Measurements from ENCODE around the gene FREM1. TPM values are rescaled to one million over a fixed set of nuclear protein-coding genes. Genes with fewer than 3 reads are reported as not detected.

Gene FREM1
- total RNA-seq, 4 donors from 2014 or later, result 3.3 to 7.1 (median 5.2) TPM

- 0% methylated on average over 1 of the region's 1 CpG for WGBS, 2 donors
These were observed 150.2 kb downstream of the FREM1 start for GRCh38 chr9:14760060-14760459.

GRCh38 chr9:14756291-14756690 is 153.9 kb downstream of the FREM1 start:
- TF ChIP-seq EP300 (IDR thresholded peaks at IDR 0.05) (no peak), POLR2A (IDR thresholded peaks at IDR 0.05) (no peak)
- TF ChIP-seq, protein P1, sequence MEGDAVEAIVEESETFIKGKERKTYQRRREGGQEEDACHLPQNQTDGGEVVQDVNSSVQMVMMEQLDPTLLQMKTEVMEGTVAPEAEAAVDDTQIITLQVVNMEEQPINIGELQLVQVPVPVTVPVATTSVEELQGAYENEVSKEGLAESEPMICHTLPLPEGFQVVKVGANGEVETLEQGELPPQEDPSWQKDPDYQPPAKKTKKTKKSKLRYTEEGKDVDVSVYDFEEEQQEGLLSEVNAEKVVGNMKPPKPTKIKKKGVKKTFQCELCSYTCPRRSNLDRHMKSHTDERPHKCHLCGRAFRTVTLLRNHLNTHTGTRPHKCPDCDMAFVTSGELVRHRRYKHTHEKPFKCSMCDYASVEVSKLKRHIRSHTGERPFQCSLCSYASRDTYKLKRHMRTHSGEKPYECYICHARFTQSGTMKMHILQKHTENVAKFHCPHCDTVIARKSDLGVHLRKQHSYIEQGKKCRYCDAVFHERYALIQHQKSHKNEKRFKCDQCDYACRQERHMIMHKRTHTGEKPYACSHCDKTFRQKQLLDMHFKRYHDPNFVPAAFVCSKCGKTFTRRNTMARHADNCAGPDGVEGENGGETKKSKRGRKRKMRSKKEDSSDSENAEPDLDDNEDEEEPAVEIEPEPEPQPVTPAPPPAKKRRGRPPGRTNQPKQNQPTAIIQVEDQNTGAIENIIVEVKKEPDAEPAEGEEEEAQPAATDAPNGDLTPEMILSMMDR (IDR thresholded peaks at IDR 0.05), result no peak
- H3K27me3 ChIP-seq, result no peaks in the 10 kb centered on the region
- WGBS, 2 donors, result 30 to 41% methylated on average over 1 of the region's 1 CpG
- no peaks in the 10 kb centered on the region for H3K9me3 ChIP-seq
- H3K36me3 ChIP-seq, result no peaks in the 10 kb centered on the region
- no peak overlapping the region for H3K27ac ChIP-seq
- H3K4me3 ChIP-seq, result no peak overlapping the region
- no peaks in the 10 kb centered on the region for H3K4me1 ChIP-seq
- no peak for DNase-seq (ENCODE audit: low spot score in 2 of 2)

More at GRCh38 chr9:14760060-14760459, 150.2 kb downstream of the FREM1 start:
- H3K9me3 ChIP-seq, result no peaks in the 10 kb centered on the region
- no peak overlapping the region for H3K27ac ChIP-seq
- H3K4me1 ChIP-seq, result no peaks in the 10 kb centered on the region
- TF ChIP-seq, protein P1 (IDR thresholded peaks at IDR 0.05), result no peak
- TF ChIP-seq EP300 (IDR thresholded peaks at IDR 0.05) (no peak), POLR2A (IDR thresholded peaks at IDR 0.05) (no peak)
- H3K36me3 ChIP-seq, result no peaks in the 10 kb centered on the region
- H3K4me3 ChIP-seq, result no peak overlapping the region
- H3K27me3 ChIP-seq, result no peaks in the 10 kb centered on the region
- DNase-seq (ENCODE audit: low spot score in 2 of 2), result no peak

- Histone ChIP-seq H3K4me1 (no peaks in the 10 kb centered on the region), H3K36me3 (no peaks in the 10 kb centered on the region), H3K27ac (no peak overlapping the region), H3K27me3 (no peaks in the 10 kb centered on the region), H3K4me3 (no peak overlapping the region), H3K9me3 (no peaks in the 10 kb centered on the region)
- TF ChIP-seq EP300 (IDR thresholded peaks at IDR 0.05), result no peak
- no peak for TF ChIP-seq POLR2A (IDR thresholded peaks at IDR 0.05)
- TF ChIP-seq, protein P1 (IDR thresholded peaks at IDR 0.05), result no peak
- DNase-seq (ENCODE audit: low spot score in 2 of 2), result no peak
- WGBS, 2 donors, result 93 to 98% methylated on average over 1 of the region's 1 CpG
These were observed 157.4 kb downstream of the FREM1 start for GRCh38 chr9:14752871-14753270.

DNA sequence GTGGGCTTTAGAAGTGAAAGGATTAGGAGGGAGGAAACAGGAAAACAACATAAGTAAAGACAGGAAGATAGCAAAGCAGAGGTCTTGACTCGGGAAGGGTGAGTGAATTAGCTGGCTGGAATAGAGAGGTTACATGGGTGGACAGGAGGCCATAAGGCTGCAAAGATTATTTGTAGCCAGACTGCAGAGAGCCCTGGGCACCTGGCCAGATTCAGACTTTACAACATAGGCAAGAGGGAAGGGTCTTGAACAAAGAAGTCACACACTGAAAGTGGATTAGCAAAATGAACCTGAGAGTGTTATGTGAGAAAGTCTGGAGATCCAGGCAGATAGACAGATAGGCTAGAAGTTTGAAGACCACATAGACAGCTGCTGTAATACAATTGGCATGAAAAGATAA is 158.0 kb downstream of the FREM1 start:
- H3K27ac ChIP-seq, result no peak overlapping the region
- H3K9me3 ChIP-seq, result no peaks in the 10 kb centered on the region
- TF ChIP-seq, protein P1 (IDR thresholded peaks at IDR 0.05), result no peak
- no peak for TF ChIP-seq EP300 (IDR thresholded peaks at IDR 0.05)
- no peak for TF ChIP-seq POLR2A (IDR thresholded peaks at IDR 0.05)
- no peaks in the 10 kb centered on the region for H3K4me1 ChIP-seq
- H3K4me3 ChIP-seq, result no peak overlapping the region
- 44 to 56% methylated on average over 1 of the region's 1 CpG for WGBS, 2 donors
- H3K36me3 ChIP-seq, result no peaks in the 10 kb centered on the region
- DNase-seq (ENCODE audit: low spot score in 2 of 2), result no peak
- H3K27me3 ChIP-seq, result no peaks in the 10 kb centered on the region

- Histone ChIP-seq H3K27me3 (no peaks in the 10 kb centered on the region), H3K9me3 (no peaks in the 10 kb centered on the region), H3K36me3 (peaks cover 0 to 9% (median 0%) of the 10 kb centered on the region in 3 donors), H3K27ac (no peak overlapping the region), H3K4me3 (no peak overlapping the region), H3K4me1 (no peaks in the 10 kb centered on the region)
- no peak for DNase-seq (ENCODE audit: low spot score in 2 of 2)
- TF ChIP-seq, protein P1 (IDR thresholded peaks at IDR 0.05), result no peak
- TF ChIP-seq EP300 (IDR thresholded peaks at IDR 0.05) (no peak), POLR2A (IDR thresholded peaks at IDR 0.05) (no peak)
These were observed 159.4 kb downstream of the FREM1 start for GRCh38 chr9:14750821-14751220.

All from tibial nerve (tissue), 4 donors.